HepG2 (cell line): ENCODE measurements around the gene FAM53B. TPM values are rescaled to one million over a fixed set of nuclear protein-coding genes. Genes with fewer than 3 reads are reported as not detected.

Experiments
- BRD4 ChIP-seq: sonication (generic); formaldehyde crosslinking; IDR thresholded peaks from 2 replicates; pipeline ENCODE4 v1.4.0; 2020; ENCODE audit warnings: missing genetic modification reagents
- CBX5 ChIP-seq: sonication (generic); formaldehyde crosslinking; IDR thresholded peaks from 2 replicates; pipeline ENCODE4 v1.4.0; 2020; ENCODE audit warnings: missing genetic modification reagents, borderline replicate concordance
- DR1 ChIP-seq: sonication (generic); formaldehyde crosslinking; IDR thresholded peaks from 2 replicates; pipeline ENCODE4 v1.8.0; 2021; ENCODE audit warnings: mild to moderate bottlenecking, missing genetic modification reagents, inconsistent platforms
- EZH2 ChIP-seq: conservative IDR thresholded peaks from 2 replicates; pipeline ENCODE4 v1.6.1; 2012; ENCODE audit warnings: mild to moderate bottlenecking, low read depth, low read length, moderate library complexity
- GZF1 ChIP-seq: sonication (generic); formaldehyde crosslinking; IDR thresholded peaks from 2 replicates; pipeline ENCODE4 v1.5.1; 2020; ENCODE audit warnings: mild to moderate bottlenecking, missing genetic modification reagents
- KMT2A ChIP-seq: sonication (generic); formaldehyde crosslinking; IDR thresholded peaks from 2 replicates; pipeline ENCODE4 v1.4.0; 2020; ENCODE audit warnings: missing genetic modification reagents
- MEIS1 ChIP-seq: sonication (generic); formaldehyde crosslinking; IDR thresholded peaks from 2 replicates; pipeline ENCODE4 v1.9.0; 2021; ENCODE audit warnings: mild to moderate bottlenecking, missing genetic modification reagents, moderate library complexity, borderline replicate concordance
- MIER3 ChIP-seq: IDR thresholded peaks from 2 replicates; pipeline ENCODE4 v1.6.1; 2016; ENCODE audit warnings: missing compliant biosample characterization, borderline replicate concordance
- POLR2G ChIP-seq: fragments of 200-400 bp; formaldehyde crosslinking; IDR thresholded peaks from 2 replicates; pipeline ENCODE4 v1.6.1; 2018; ENCODE audit warnings: mild to moderate bottlenecking, low read depth, low read length, moderate library complexity
- RFX3 ChIP-seq: IDR thresholded peaks from 2 replicates; pipeline ENCODE4 v1.6.1; 2016; ENCODE audit warnings: missing biosample characterization, missing genetic modification reagents
- ZNF460 ChIP-seq: sonication (generic); formaldehyde crosslinking; IDR thresholded peaks from 2 replicates; pipeline ENCODE4 v1.5.1; 2020; ENCODE audit warnings: missing genetic modification reagents, mild to moderate bottlenecking, borderline replicate concordance
- ZNF746 ChIP-seq: sonication (generic); formaldehyde crosslinking; IDR thresholded peaks from 2 replicates; pipeline ENCODE4 v1.8.0; 2022; ENCODE audit warnings: mild to moderate bottlenecking, missing genetic modification reagents
- polyA plus RNA-seq, 8 experiments: library from polyadenylated mRNA; depleted of rRNA in 3 of 8; stranded (reverse) in 7 of 8; unstranded in 1 of 8; fragments of >200 nt; fragmentation: Illumina TruSeq in 4 of 8; extraction: Trizol in 4 of 8; gene quantifications; 2 replicates each; pipeline versions ENCODE4 v1.2.1 to v1.2.3, GENCODE V29; 2011 to 2016; ENCODE audit warnings: low read depth in 4 of 8, missing spikeins in 1 of 8, mixed read lengths in 1 of 8; ENCODE audit not compliant: insufficient read depth in 1 of 8
- total RNA-seq, 5 experiments: library from RNA; depleted of rRNA; stranded (reverse); fragments of >200 nt; fragmentation: Illumina TruSeq; extraction: Trizol; gene quantifications; 2 replicates each; pipeline ENCODE4 v1.2.3, GENCODE V29; 2016; ENCODE audit warnings: low read depth in 1 of 5
- TF ChIP-seq, protein P1 (sequence below): sonication (generic); formaldehyde crosslinking; IDR thresholded peaks from 2 replicates; pipeline ENCODE4 v1.5.1; 2020; ENCODE audit warnings: mild to moderate bottlenecking, missing genetic modification reagents, moderate library complexity
- TF ChIP-seq, protein P2 (sequence below): sonication (generic); formaldehyde crosslinking; IDR thresholded peaks from 2 replicates; pipeline ENCODE4 v1.4.0; 2020; ENCODE audit warnings: missing genetic modification reagents
- TF ChIP-seq, protein P3 (sequence below): sonication (generic); formaldehyde crosslinking; IDR thresholded peaks from 2 replicates; pipeline ENCODE4 v1.9.0; 2021; ENCODE audit warnings: missing genetic modification reagents, mild to moderate bottlenecking, borderline replicate concordance
- TF ChIP-seq, protein P4 (sequence below): sonication (generic); formaldehyde crosslinking; IDR thresholded peaks from 2 replicates; pipeline ENCODE4 v1.5.0; 2020; ENCODE audit warnings: missing genetic modification reagents, mild to moderate bottlenecking, borderline replicate concordance
- TF ChIP-seq, protein P5 (sequence below): sonication (generic); formaldehyde crosslinking; IDR thresholded peaks from 2 replicates; pipeline ENCODE4 v1.4.0; 2020; ENCODE audit warnings: missing genetic modification reagents

FAM53B gene
- total and polyA plus RNA-seq, 2 of the 13 experiments (the other 11 are each of a cell fraction or from before 2014, with no cell fraction given): 6.4 to 19.3 TPM

DNA sequence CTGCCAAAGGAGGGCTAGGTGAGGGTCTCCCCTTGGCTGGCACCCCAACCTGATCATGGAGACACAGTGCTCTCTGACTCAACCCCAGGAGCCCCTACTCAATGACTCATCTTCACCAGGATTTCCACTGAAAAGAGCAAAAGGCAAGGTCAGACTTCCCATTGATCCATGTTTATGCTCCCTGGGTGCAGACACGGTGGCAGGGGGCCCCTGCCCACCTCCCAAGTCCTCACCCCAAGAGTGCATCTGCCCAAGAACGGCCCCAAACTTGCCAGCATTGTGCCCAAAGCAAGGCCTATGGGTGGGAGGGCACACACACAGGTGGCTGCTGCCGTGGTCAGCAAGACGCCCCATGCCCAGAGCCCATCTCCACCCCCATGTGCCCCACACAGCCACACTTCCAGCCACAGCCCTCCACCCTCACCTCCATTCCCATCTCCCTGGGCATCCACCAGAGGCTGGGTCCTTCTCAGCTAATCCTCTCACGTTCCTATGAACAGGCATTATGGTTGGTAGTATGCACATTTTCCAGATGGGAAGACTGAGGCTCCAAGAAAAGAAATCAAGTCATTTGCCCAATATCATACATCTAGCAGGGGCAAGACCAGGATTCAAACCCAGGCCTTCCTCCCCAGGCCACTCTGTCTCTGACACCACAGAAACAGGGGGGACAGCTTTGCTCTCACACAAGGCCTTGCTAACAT, 31.3 kb downstream of the FAM53B start (continued):
- TF ChIP-seq POLR2G: no peak
- TF ChIP-seq, protein P1, sequence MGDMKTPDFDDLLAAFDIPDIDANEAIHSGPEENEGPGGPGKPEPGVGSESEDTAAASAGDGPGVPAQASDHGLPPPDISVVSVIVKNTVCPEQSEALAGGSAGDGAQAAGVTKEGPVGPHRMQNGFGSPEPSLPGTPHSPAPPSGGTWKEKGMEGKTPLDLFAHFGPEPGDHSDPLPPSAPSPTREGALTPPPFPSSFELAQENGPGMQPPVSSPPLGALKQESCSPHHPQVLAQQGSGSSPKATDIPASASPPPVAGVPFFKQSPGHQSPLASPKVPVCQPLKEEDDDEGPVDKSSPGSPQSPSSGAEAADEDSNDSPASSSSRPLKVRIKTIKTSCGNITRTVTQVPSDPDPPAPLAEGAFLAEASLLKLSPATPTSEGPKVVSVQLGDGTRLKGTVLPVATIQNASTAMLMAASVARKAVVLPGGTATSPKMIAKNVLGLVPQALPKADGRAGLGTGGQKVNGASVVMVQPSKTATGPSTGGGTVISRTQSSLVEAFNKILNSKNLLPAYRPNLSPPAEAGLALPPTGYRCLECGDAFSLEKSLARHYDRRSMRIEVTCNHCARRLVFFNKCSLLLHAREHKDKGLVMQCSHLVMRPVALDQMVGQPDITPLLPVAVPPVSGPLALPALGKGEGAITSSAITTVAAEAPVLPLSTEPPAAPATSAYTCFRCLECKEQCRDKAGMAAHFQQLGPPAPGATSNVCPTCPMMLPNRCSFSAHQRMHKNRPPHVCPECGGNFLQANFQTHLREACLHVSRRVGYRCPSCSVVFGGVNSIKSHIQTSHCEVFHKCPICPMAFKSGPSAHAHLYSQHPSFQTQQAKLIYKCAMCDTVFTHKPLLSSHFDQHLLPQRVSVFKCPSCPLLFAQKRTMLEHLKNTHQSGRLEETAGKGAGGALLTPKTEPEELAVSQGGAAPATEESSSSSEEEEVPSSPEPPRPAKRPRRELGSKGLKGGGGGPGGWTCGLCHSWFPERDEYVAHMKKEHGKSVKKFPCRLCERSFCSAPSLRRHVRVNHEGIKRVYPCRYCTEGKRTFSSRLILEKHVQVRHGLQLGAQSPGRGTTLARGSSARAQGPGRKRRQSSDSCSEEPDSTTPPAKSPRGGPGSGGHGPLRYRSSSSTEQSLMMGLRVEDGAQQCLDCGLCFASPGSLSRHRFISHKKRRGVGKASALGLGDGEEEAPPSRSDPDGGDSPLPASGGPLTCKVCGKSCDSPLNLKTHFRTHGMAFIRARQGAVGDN (CRISPR knock-in tag): peak; percentile 56
- 0 out of 2 replicates have a peak, but pooled peaks have one; percentile 29 for TF ChIP-seq ZNF746 (CRISPR knock-in tag)
- no peak for TF ChIP-seq DR1 (CRISPR knock-in tag)
- no peak for TF ChIP-seq RFX3 (CRISPR knock-in tag)
- no peak for TF ChIP-seq EZH2
- no peak for TF ChIP-seq MIER3 (CRISPR knock-in tag)
- TF ChIP-seq, protein P2, sequence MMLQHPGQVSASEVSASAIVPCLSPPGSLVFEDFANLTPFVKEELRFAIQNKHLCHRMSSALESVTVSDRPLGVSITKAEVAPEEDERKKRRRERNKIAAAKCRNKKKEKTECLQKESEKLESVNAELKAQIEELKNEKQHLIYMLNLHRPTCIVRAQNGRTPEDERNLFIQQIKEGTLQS (CRISPR knock-in tag): peak; percentile 24; the same call in 1 of the 2 replicates
- TF ChIP-seq MEIS1 (CRISPR knock-in tag): no peak
- TF ChIP-seq, protein P3, sequence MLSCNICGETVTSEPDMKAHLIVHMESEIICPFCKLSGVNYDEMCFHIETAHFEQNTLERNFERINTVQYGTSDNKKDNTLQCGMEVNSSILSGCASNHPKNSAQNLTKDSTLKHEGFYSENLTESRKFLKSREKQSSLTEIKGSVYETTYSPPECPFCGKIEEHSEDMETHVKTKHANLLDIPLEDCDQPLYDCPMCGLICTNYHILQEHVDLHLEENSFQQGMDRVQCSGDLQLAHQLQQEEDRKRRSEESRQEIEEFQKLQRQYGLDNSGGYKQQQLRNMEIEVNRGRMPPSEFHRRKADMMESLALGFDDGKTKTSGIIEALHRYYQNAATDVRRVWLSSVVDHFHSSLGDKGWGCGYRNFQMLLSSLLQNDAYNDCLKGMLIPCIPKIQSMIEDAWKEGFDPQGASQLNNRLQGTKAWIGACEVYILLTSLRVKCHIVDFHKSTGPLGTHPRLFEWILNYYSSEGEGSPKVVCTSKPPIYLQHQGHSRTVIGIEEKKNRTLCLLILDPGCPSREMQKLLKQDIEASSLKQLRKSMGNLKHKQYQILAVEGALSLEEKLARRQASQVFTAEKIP (CRISPR knock-in tag): no peak
- TF ChIP-seq ZNF460 (CRISPR knock-in tag): no peak
- TF ChIP-seq KMT2A: no peak
- no peak for TF ChIP-seq BRD4
- TF ChIP-seq GZF1 (CRISPR knock-in tag): no peak
- TF ChIP-seq, protein P4, sequence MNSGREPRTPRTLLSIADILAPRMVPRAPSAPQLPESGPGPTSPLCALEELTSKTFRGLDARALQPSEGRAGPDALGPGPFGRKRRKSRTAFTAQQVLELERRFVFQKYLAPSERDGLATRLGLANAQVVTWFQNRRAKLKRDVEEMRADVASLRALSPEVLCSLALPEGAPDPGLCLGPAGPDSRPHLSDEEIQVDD (CRISPR knock-in tag): no peak
- TF ChIP-seq CBX5 (CRISPR knock-in tag): no peak
- TF ChIP-seq, protein P5, sequence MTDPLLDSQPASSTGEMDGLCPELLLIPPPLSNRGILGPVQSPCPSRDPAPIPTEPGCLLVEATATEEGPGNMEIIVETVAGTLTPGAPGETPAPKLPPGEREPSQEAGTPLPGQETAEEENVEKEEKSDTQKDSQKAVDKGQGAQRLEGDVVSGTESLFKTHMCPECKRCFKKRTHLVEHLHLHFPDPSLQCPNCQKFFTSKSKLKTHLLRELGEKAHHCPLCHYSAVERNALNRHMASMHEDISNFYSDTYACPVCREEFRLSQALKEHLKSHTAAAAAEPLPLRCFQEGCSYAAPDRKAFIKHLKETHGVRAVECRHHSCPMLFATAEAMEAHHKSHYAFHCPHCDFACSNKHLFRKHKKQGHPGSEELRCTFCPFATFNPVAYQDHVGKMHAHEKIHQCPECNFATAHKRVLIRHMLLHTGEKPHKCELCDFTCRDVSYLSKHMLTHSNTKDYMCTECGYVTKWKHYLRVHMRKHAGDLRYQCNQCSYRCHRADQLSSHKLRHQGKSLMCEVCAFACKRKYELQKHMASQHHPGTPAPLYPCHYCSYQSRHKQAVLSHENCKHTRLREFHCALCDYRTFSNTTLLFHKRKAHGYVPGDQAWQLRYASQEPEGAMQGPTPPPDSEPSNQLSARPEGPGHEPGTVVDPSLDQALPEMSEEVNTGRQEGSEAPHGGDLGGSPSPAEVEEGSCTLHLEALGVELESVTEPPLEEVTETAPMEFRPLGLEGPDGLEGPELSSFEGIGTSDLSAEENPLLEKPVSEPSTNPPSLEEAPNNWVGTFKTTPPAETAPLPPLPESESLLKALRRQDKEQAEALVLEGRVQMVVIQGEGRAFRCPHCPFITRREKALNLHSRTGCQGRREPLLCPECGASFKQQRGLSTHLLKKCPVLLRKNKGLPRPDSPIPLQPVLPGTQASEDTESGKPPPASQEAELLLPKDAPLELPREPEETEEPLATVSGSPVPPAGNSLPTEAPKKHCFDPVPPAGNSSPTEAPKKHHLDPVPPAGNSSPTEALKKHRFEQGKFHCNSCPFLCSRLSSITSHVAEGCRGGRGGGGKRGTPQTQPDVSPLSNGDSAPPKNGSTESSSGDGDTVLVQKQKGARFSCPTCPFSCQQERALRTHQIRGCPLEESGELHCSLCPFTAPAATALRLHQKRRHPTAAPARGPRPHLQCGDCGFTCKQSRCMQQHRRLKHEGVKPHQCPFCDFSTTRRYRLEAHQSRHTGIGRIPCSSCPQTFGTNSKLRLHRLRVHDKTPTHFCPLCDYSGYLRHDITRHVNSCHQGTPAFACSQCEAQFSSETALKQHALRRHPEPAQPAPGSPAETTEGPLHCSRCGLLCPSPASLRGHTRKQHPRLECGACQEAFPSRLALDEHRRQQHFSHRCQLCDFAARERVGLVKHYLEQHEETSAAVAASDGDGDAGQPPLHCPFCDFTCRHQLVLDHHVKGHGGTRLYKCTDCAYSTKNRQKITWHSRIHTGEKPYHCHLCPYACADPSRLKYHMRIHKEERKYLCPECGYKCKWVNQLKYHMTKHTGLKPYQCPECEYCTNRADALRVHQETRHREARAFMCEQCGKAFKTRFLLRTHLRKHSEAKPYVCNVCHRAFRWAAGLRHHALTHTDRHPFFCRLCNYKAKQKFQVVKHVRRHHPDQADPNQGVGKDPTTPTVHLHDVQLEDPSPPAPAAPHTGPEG (CRISPR knock-in tag): no peak
